GM19452 (cell line): Measurements from ENCODE around the gene F12.
"Not testable (repeated sequence)": the region's sequence is repeated elsewhere in the genome, so short reads cannot be mapped to it uniquely, and the experiment has no call there.

Experiments used
- ATAC-seq: cut with Tn5 transposase; IDR thresholded peaks from one replicate; pipeline ENCODE4 v1.9.1; 2021; ENCODE audit not compliant: unreplicated experiment

The F12 gene

GRCh38 chr5:177370488-177371119, 38.8 kb downstream of the F12 start:
- ATAC-seq = peak; percentile 54

- no peak for ATAC-seq
These were observed 39.5 kb downstream of the F12 start for GRCh38 chr5:177369645-177370440.

GRCh38 chr5:177368869-177369644, 40.3 kb downstream of the F12 start:
- no peak for ATAC-seq

- no peak for ATAC-seq
These were observed 41.1 kb downstream of the F12 start for GRCh38 chr5:177367981-177368868.

- ATAC-seq = no peak
These were observed 42.0 kb downstream of the F12 start for GRCh38 chr5:177367323-177367848.

GRCh38 chr5:177366528-177367322, 42.6 kb downstream of the F12 start:
- no peak for ATAC-seq

GRCh38 chr5:177365845-177366527, 43.4 kb downstream of the F12 start:
- no peak for ATAC-seq

GRCh38 chr5:177364159-177364962, 45.0 kb downstream of the F12 start:
- ATAC-seq = no peak

- no peak for ATAC-seq
These were observed 45.8 kb downstream of the F12 start for GRCh38 chr5:177363565-177363964.

GRCh38 chr5:177362610-177363507, 46.5 kb downstream of the F12 start:
- ATAC-seq = no peak

- ATAC-seq = no peak
These were observed 47.1 kb downstream of the F12 start for GRCh38 chr5:177362292-177362609.

- ATAC-seq = no peak
These were observed 47.7 kb downstream of the F12 start for GRCh38 chr5:177361418-177362291.

GRCh38 chr5:177360740-177361139, 48.6 kb downstream of the F12 start:
- ATAC-seq = not testable (repeated sequence)

GRCh38 chr5:177359860-177360259, 49.5 kb downstream of the F12 start:
- no peak for ATAC-seq

- no peak for ATAC-seq
These were observed 49.9 kb downstream of the F12 start for GRCh38 chr5:177359451-177359851.

GRCh38 chr5:177358370-177358819, 51.0 kb downstream of the F12 start:
- ATAC-seq = no peak
